Osteocyte (in vitro differentiated cells): ENCODE results near the gene IGSF21. TPM values are rescaled to one million over a fixed set of nuclear protein-coding genes. Genes with fewer than 3 reads are reported as not detected.

Experiments
- DNase-seq: peaks from one replicate; pipeline ENCODE4 v3.0.0; 2021; ENCODE audit warnings: mixed read lengths; ENCODE audit not compliant: unreplicated experiment; ENCODE audit errors: extremely low spot score
- H3K27ac Mint-ChIP-seq: one replicate; pipeline ENCODE4 v1.8.0; 2021; ENCODE audit warnings: mild to moderate bottlenecking, mixed read lengths; ENCODE audit not compliant: unreplicated experiment
- H3K27me3 Mint-ChIP-seq: one replicate; pipeline ENCODE4 v1.8.0; 2021; ENCODE audit warnings: mixed read lengths; ENCODE audit not compliant: unreplicated experiment
- H3K36me3 Mint-ChIP-seq: one replicate; pipeline ENCODE4 v1.8.0; 2021; ENCODE audit warnings: mixed read lengths; ENCODE audit not compliant: unreplicated experiment
- H3K4me1 Mint-ChIP-seq: one replicate; pipeline ENCODE4 v1.8.0; 2021; ENCODE audit warnings: mixed read lengths; ENCODE audit not compliant: unreplicated experiment
- H3K4me3 Mint-ChIP-seq: one replicate; pipeline ENCODE4 v1.8.0; 2021; ENCODE audit warnings: mild to moderate bottlenecking, moderate library complexity, mixed read lengths; ENCODE audit not compliant: unreplicated experiment
- H3K9me3 Mint-ChIP-seq: one replicate; pipeline ENCODE4 v1.8.0; 2021; ENCODE audit warnings: mixed read lengths; ENCODE audit not compliant: unreplicated experiment
- CTCF ChIP-seq: fragments of 200-600 bp; sonication (generic); IDR thresholded peaks from 2 replicates; pipeline ENCODE4 v1.5.0; 2021; ENCODE audit warnings: antibody characterized with exemption, mild to moderate bottlenecking, moderate library complexity
- total RNA-seq: library from RNA; stranded (reverse); gene quantifications from 2 replicates; pipeline ENCODE4 v1.2.1, GENCODE V29; 2021

IGSF21 gene
- total RNA-seq, 1 donor from 2014 or later: not detected

GRCh38 chr1:18183533-18183932 is 75.9 kb downstream of the IGSF21 start:
- no peaks in the 10 kb centered on the region for H3K9me3 Mint-ChIP-seq
- H3K27me3 Mint-ChIP-seq: no peaks in the 10 kb centered on the region
- DNase-seq: no peak
- H3K36me3 Mint-ChIP-seq: no peaks in the 10 kb centered on the region
- no peak overlapping the region for H3K27ac Mint-ChIP-seq
- H3K4me3 Mint-ChIP-seq: no peak overlapping the region
- TF ChIP-seq CTCF: no peak
- no peaks in the 10 kb centered on the region for H3K4me1 Mint-ChIP-seq

GRCh38 chr1:18187054-18187453 is 79.5 kb downstream of the IGSF21 start:
- H3K27ac Mint-ChIP-seq: no peak overlapping the region
- no peaks in the 10 kb centered on the region for H3K9me3 Mint-ChIP-seq
- DNase-seq: no peak
- H3K4me1 Mint-ChIP-seq: no peaks in the 10 kb centered on the region
- H3K36me3 Mint-ChIP-seq: no peaks in the 10 kb centered on the region
- H3K27me3 Mint-ChIP-seq: no peaks in the 10 kb centered on the region
- H3K4me3 Mint-ChIP-seq: no peak overlapping the region
- no peak for TF ChIP-seq CTCF

GRCh38 chr1:18188820-18189517 is 81.4 kb downstream of the IGSF21 start:
- DNase-seq: no peak
- Mint-ChIP-seq H3K9me3 (no peaks in the 10 kb centered on the region), H3K4me3 (no peak overlapping the region), H3K27ac (no peak overlapping the region), H3K4me1 (no peaks in the 10 kb centered on the region), H3K36me3 (no peaks in the 10 kb centered on the region), H3K27me3 (peaks cover 2% of the 10 kb centered on the region)
- no peak for TF ChIP-seq CTCF

- TF ChIP-seq CTCF: no peak
- no peak for DNase-seq
- H3K4me3 Mint-ChIP-seq: no peak overlapping the region
- H3K27me3 Mint-ChIP-seq: peaks cover 2% of the 10 kb centered on the region
- H3K27ac Mint-ChIP-seq: no peak overlapping the region
- no peaks in the 10 kb centered on the region for H3K36me3 Mint-ChIP-seq
- no peaks in the 10 kb centered on the region for H3K9me3 Mint-ChIP-seq
- H3K4me1 Mint-ChIP-seq: no peaks in the 10 kb centered on the region
These were observed 83.0 kb downstream of the IGSF21 start for GRCh38 chr1:18190598-18190997.

- no peak overlapping the region for H3K27ac Mint-ChIP-seq
- TF ChIP-seq CTCF: no peak
- DNase-seq: no peak
- no peaks in the 10 kb centered on the region for H3K36me3 Mint-ChIP-seq
- no peaks in the 10 kb centered on the region for H3K4me1 Mint-ChIP-seq
- peaks cover 2% of the 10 kb centered on the region for H3K27me3 Mint-ChIP-seq
- H3K9me3 Mint-ChIP-seq: no peaks in the 10 kb centered on the region
- H3K4me3 Mint-ChIP-seq: no peak overlapping the region
These were observed 83.4 kb downstream of the IGSF21 start for GRCh38 chr1:18191037-18191436.
